ENCODE results near the gene ZBTB20. TPM values are rescaled to one million over a fixed set of nuclear protein-coding genes. Genes with fewer than 3 reads are reported as not detected.

ZBTB20 gene
- total RNA-seq, 3 donors from 2014 or later (not counting 1 experiment from before 2014, with no cell fraction given): 52.7 to 58.3 (median 55.9) TPM

- no peaks in the 10 kb centered on the region for H3K9me3 Mint-ChIP-seq
- Histone ChIP-seq H3K9me3 (ENCODE audit: control insufficient read depth, insufficient read depth, low read length) (no peaks in the 10 kb centered on the region), H3K27me3 (ENCODE audit: control insufficient read depth, insufficient read depth, low read length) (no peaks in the 10 kb centered on the region), H3K4me1 (ENCODE audit: control insufficient read depth, insufficient read depth, low read length) (no peaks in the 10 kb centered on the region), H3K36me3 (ENCODE audit: control insufficient read depth, insufficient read depth, low read length) (no peaks in the 10 kb centered on the region), H3K27ac (ENCODE audit: low read length) (no peak overlapping the region), H3K4me3 (ENCODE audit: low read length) (no peak overlapping the region)
- WGBS (ENCODE audit: insufficient coverage): 100% methylated on average over 1 of the region's 1 CpG
- ATAC-seq (no peak), DNase-seq (no peak)
- H3K4me3 Mint-ChIP-seq: no peak overlapping the region
- no peaks in the 10 kb centered on the region for H3K27me3 Mint-ChIP-seq (ENCODE audit: low read depth in 2 of 2)
- H3K4me1 Mint-ChIP-seq: peaks cover 7 to 10% of the 10 kb centered on the region in 2 donors
- TF ChIP-seq CTCF (IDR thresholded peaks at IDR 0.05): no peak
- no peak overlapping the region for H3K27ac Mint-ChIP-seq
- intact Hi-C loops (cut with micrococcal nuclease): no loop called here
- H3K36me3 Mint-ChIP-seq: no peaks in the 10 kb centered on the region
These were observed 250.1 kb downstream of the ZBTB20 start for GRCh38 chr3:114896978-114897377.

GRCh38 chr3:114893361-114893760 is 253.7 kb downstream of the ZBTB20 start:
- H3K27me3 ChIP-seq (ENCODE audit: control insufficient read depth, insufficient read depth, low read length): no peaks in the 10 kb centered on the region
- H3K27ac ChIP-seq (ENCODE audit: low read length): no peak overlapping the region
- Mint-ChIP-seq H3K9me3 (no peaks in the 10 kb centered on the region), H3K27me3 (ENCODE audit: low read depth in 2 of 2) (no peaks in the 10 kb centered on the region), H3K27ac (no peak overlapping the region), H3K4me3 (no peak overlapping the region), H3K4me1 (peaks cover 6 to 7% of the 10 kb centered on the region in 2 donors), H3K36me3 (no peaks in the 10 kb centered on the region)
- DNase-seq (no peak), ATAC-seq (no peak)
- H3K9me3 ChIP-seq (ENCODE audit: control insufficient read depth, insufficient read depth, low read length): no peaks in the 10 kb centered on the region
- intact Hi-C loops (cut with micrococcal nuclease): no loop called here
- no peak overlapping the region for H3K4me3 ChIP-seq (ENCODE audit: low read length)
- no peak for TF ChIP-seq CTCF (IDR thresholded peaks at IDR 0.05)
- H3K36me3 ChIP-seq (ENCODE audit: control insufficient read depth, insufficient read depth, low read length): no peaks in the 10 kb centered on the region
- no peaks in the 10 kb centered on the region for H3K4me1 ChIP-seq (ENCODE audit: control insufficient read depth, insufficient read depth, low read length)

- no peak overlapping the region for H3K4me3 ChIP-seq (ENCODE audit: low read length)
- no peak for ATAC-seq
- 83% methylated on average over 3 of the region's 3 CpGs for WGBS (ENCODE audit: insufficient coverage)
- intact Hi-C loops (cut with micrococcal nuclease): no loop called here
- no peaks in the 10 kb centered on the region for H3K27me3 ChIP-seq (ENCODE audit: control insufficient read depth, insufficient read depth, low read length)
- no peak for TF ChIP-seq CTCF (IDR thresholded peaks at IDR 0.05)
- no peaks in the 10 kb centered on the region for H3K36me3 ChIP-seq (ENCODE audit: control insufficient read depth, insufficient read depth, low read length)
- Mint-ChIP-seq H3K9me3 (no peaks in the 10 kb centered on the region), H3K4me3 (no peak overlapping the region), H3K4me1 (peaks cover 6 to 7% of the 10 kb centered on the region in 2 donors), H3K36me3 (no peaks in the 10 kb centered on the region), H3K27me3 (ENCODE audit: low read depth in 2 of 2) (no peaks in the 10 kb centered on the region), H3K27ac (no peak overlapping the region)
- no peaks in the 10 kb centered on the region for H3K9me3 ChIP-seq (ENCODE audit: control insufficient read depth, insufficient read depth, low read length)
- H3K27ac ChIP-seq (ENCODE audit: low read length): no peak overlapping the region
- no peak for DNase-seq
- no peaks in the 10 kb centered on the region for H3K4me1 ChIP-seq (ENCODE audit: control insufficient read depth, insufficient read depth, low read length)
These were observed 254.2 kb downstream of the ZBTB20 start for GRCh38 chr3:114892880-114893279.

- no peak for DNase-seq
- Mint-ChIP-seq H3K27ac (no peak overlapping the region), H3K4me1 (peaks cover 6 to 7% of the 10 kb centered on the region in 2 donors), H3K36me3 (no peaks in the 10 kb centered on the region), H3K9me3 (no peaks in the 10 kb centered on the region), H3K4me3 (no peak overlapping the region), H3K27me3 (ENCODE audit: low read depth in 2 of 2) (no peaks in the 10 kb centered on the region)
- no peaks in the 10 kb centered on the region for H3K4me1 ChIP-seq (ENCODE audit: control insufficient read depth, insufficient read depth, low read length)
- intact Hi-C loops (cut with micrococcal nuclease): no loop called here
- no peaks in the 10 kb centered on the region for H3K27me3 ChIP-seq (ENCODE audit: control insufficient read depth, insufficient read depth, low read length)
- no peak for ATAC-seq
- no peaks in the 10 kb centered on the region for H3K9me3 ChIP-seq (ENCODE audit: control insufficient read depth, insufficient read depth, low read length)
- TF ChIP-seq CTCF (IDR thresholded peaks at IDR 0.05): no peak
- H3K27ac ChIP-seq (ENCODE audit: low read length): no peak overlapping the region
- WGBS (ENCODE audit: insufficient coverage): 100% methylated on average over 2 of the region's 2 CpGs
- no peaks in the 10 kb centered on the region for H3K36me3 ChIP-seq (ENCODE audit: control insufficient read depth, insufficient read depth, low read length)
- H3K4me3 ChIP-seq (ENCODE audit: low read length): no peak overlapping the region
These were observed 254.8 kb downstream of the ZBTB20 start for GRCh38 chr3:114892131-114892879.
